Hypothalamus (tissue), 51 donors: ENCODE results near the gene ANKFN1.

Experiments used
- DNase-seq, 51 donors: peaks; one replicate each; lab custom pipeline; 2025; lab: John Stamatoyannopoulos, UW

Gene ANKFN1

DNA sequence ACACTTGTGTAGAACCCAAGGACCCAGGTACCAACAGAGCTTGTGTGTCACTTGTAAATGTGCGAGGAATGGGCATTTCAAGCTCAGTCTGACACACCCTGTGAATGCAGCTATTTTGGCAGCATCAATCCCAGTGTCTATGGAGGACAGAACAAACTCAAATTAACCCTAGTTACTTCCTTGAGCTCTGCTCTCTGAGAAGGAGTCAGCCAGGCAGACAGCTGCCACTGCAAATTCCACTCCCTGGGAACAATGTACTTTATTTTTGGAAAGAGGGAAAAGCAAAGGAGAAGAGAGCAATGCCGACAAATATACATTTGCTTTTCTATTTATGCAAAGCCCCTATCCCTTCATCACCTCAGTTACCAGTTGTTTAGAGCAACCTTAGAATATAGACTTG, 391.8 kb downstream of the ANKFN1 start:
- DNase-seq = no peak

DNA sequence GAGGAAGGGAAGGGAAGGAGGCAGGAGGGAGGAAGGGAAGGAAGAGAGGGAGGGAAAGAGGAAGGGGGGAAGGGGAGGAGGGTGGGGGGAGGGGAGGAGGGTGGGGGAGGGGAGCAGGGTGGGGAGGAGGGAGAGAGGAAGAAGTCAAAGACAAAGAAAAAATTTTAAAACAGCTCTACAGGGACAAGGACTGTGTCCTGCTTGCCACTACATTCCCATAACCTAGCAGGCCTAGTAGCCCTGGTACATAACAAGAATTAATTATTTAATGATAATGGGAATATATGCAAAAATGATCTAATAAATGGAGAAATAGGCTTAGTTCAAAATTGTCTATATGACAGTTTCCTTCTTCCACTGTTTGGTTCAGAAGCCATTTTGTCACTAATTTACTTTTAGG, 392.7 kb downstream of the ANKFN1 start:
- no peak for DNase-seq

DNA sequence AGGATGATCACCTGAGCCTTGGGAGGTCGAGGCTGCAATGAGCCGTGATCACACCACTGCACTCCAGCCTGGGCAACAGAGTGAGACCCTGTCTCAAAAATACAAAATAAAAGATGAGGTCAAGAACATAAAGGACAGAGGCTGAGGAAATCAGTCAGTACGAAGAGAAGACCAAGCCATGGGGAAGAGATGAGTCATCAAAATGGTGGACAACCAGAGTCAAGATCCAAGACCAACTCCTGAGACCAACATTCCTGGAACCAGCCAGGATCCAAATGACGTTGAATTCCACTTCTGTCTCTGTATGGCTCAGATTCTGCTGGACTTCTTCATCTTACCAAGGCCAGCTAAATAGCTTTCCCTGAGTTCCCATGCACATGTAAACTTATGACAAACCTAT, 395.4 kb downstream of the ANKFN1 start:
- DNase-seq = no peak

DNA sequence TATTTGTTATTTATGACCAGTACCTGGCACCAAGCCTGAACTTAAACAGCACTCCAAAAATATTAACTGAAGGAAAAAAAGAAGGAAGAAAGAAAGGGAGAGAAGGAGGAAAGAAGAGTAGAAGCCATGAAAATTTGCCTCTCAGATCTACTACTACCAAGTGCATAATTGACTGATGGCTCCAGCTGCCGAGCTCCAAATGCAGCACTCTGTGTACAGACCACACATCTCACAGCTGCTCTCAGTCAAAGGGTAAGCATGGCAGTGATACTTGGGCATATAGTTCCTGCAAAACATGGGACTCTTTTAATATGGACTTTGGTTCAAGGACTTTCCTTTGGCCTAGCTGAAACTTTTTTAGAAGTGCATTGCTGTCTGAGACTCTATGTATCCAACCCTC, 396.2 kb downstream of the ANKFN1 start:
- DNase-seq = no peak

DNA sequence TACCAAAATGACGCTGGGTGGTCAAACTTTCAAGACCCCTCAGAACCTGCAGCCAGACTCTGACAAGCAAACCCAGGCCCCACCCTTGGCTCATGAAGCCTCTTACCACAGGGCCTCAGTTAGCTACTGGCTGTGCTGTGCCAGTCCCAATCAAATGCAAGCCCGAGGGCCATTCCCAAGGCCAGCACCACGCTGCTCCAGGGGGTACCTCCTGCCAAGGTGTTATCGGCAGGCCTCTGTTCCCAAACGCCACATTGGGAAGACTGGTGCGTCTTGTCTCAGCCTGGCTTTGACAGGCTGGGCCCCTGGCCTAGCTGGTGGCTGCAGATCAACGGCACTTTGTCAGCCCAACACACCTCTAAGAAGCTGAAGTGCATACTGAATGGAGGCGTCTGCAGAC, 404.4 kb downstream of the ANKFN1 start:
- no peak for DNase-seq

DNA sequence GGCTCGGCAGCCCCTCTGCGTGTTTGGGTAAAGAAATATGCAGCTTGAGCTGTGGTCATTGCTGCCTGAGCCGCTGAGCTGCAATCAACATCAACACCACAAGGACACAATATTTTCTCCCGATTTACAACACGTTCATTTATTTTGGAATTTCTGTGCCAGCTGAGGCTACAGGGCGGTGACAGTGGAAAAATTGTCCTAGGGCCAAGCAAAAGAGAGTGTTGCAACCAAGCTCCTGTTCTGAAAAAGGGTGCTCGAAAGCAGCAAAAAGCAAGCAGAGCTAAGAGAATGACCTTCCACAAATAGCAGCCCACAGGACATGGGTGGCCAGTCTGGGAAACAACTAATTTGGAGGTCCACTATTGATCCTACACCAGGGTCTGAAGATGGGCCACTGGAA, 404.8 kb downstream of the ANKFN1 start:
- no peak for DNase-seq
